Suprapubic skin (tissue), 4 donors: Measurements from ENCODE around the gene RPLP2.

Source experiments
- POLR2A ChIP-seq, 2 donors: fragments of 450-650 bp; IDR thresholded peaks; one replicate each; pipeline ENCODE4 v1.6.1; 2017; ENCODE audit warnings: antibody characterized with exemption in 2 of 2, mild to moderate bottlenecking in 2 of 2, moderate library complexity in 2 of 2
- POLR2AphosphoS5 ChIP-seq, 3 donors: sonication (generic); formaldehyde crosslinking; IDR thresholded peaks; one replicate each; pipeline ENCODE4 v1.6.1; 2017; ENCODE audit warnings: antibody characterized with exemption in 3 of 3
- TF ChIP-seq, protein P1 (sequence below), 2 donors: fragments of 200-600 bp in 1 of 2; fragments of 450-650 bp in 1 of 2; sonication (generic) in 1 of 2; IDR thresholded peaks; one replicate each; pipeline ENCODE4 v1.5.1; 2016 to 2019; ENCODE audit warnings: antibody characterized with exemption in 2 of 2, mild to moderate bottlenecking in 1 of 2, moderate library complexity in 1 of 2

DNA sequence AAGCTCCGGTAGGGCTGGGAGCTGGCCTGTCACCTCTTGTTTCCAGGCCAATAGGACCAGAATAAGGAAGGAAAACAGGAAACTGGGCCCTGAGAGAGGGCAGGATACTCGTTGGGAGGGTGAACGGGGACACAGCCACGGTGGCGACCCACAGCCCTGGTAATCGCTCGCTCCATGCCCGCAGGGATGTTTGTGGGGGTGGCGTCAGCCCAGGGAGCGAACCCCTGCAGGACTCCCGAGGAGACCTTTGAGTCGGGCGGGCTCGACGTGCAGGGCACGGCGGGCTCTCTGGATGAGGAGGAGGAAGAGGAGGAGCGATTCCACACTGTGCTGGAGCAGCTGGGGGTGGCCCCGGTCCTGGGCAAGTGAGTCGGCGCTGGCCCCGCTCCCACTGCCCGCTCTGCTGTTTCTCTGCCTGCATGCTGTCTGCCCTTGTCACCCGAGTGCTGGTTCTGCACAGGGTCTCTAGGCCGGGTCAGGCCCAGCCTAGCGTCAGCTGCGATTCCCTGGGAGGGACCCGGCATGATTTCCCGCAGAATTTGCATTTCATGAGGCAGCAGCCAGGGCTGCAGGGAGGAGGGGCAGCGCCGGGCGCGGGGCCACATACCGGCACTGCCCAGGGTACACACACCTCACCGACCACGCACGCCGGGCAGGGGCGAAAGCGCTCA is 19.5 kb downstream of the RPLP2 start:
- TF ChIP-seq, protein P1, sequence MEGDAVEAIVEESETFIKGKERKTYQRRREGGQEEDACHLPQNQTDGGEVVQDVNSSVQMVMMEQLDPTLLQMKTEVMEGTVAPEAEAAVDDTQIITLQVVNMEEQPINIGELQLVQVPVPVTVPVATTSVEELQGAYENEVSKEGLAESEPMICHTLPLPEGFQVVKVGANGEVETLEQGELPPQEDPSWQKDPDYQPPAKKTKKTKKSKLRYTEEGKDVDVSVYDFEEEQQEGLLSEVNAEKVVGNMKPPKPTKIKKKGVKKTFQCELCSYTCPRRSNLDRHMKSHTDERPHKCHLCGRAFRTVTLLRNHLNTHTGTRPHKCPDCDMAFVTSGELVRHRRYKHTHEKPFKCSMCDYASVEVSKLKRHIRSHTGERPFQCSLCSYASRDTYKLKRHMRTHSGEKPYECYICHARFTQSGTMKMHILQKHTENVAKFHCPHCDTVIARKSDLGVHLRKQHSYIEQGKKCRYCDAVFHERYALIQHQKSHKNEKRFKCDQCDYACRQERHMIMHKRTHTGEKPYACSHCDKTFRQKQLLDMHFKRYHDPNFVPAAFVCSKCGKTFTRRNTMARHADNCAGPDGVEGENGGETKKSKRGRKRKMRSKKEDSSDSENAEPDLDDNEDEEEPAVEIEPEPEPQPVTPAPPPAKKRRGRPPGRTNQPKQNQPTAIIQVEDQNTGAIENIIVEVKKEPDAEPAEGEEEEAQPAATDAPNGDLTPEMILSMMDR (IDR thresholded peaks at IDR 0.05) = no peak
- TF ChIP-seq POLR2AphosphoS5 (IDR thresholded peaks at IDR 0.05) (no peak), POLR2A (IDR thresholded peaks at IDR 0.05) (no peak)
